Stimulated activated CD8-positive, alpha-beta memory T cell treated with anti-CD3 and anti-CD28 coated beads, Interleukin-12 subunit alpha, Interleukin-12 subunit beta, amount 100 ng/mL, for 4 hours (primary cell): Measurements from ENCODE around the gene LGALS3.
A peak's percentile ranks its signal among the peaks of the same experiment; 100 is the strongest.

Experiments
- DNase-seq: peaks from one replicate; pipeline ENCODE4 v3.0.0-alpha.2; 2020; ENCODE audit warnings: low read depth

Gene LGALS3

DNA sequence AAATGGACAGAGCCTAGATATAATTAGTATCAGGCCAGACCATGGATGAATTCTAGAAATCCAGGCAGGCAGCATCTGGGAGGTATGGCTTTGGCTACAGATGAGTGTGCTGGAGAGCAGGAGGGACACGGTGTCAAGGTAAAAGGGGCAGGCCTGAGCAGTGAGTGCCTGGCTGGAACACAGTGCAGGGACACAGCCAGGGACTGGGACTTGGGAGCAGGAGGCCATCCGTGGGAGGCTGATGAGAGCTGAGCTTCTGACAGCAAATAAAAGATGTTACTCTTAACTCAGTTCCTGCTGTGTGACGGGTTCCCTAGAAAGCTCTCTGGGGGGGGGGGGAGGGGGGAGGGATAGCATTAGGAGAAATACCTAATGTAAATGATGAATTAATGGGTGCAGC lies 13.6 kb upstream of the LGALS3 start:
- no peak for DNase-seq

DNA sequence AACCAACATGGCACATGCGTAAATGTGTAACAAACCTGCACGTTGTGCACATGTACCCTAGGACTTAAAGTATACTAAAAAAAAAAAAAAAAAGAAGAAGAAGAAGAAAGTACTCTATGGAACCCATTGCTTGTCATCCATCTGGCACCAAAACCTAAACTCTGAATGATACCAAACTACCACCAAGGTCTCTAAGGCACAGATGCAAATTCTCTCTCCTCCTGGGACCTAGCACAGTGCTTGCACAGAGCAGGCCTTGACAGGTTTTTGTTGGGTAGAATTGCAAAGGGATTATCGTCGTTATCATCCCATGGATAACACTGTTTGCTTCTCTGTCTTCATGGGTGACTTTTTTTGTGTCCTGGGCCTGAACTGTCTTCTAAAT lies 13.2 kb upstream of the LGALS3 start:
- DNase-seq, result no peak

DNA sequence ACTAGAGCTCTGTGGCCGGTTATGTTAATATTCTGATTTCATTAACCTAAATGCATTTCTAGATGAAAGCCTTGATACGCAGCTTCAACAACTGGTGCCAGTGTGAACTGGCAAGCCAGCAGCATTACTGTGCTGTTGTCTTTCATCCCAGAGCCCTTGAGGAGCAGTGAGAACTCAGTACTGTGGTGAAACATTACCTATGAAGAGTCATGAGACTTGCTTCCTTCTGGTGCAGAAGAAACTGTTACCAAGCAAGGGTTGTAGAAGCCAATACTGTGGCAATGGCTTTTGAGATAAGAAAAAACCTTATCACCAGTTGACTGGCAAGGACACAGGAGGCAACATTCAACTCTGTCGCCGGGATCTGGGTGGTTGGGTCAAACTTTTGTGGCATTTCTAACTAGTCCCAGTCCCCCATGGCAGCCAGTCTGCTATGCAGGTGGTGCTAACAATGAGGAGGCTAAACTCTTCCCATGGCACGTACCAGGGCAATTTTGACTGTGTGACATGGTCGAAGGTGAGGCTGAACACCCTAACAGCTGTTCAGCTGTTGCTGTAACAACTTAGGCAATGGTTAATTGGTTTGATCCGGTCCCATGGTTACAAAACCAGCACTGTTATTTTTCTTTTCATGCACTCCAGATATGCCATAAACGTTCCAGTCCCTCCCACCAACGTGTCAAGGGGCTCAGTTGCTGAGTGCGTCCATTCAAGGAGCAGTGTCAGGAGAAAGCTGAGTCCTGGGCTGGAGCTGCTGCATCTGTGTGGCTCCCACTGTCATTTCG lies 12.6 kb upstream of the LGALS3 start:
- DNase-seq, result no peak

DNA sequence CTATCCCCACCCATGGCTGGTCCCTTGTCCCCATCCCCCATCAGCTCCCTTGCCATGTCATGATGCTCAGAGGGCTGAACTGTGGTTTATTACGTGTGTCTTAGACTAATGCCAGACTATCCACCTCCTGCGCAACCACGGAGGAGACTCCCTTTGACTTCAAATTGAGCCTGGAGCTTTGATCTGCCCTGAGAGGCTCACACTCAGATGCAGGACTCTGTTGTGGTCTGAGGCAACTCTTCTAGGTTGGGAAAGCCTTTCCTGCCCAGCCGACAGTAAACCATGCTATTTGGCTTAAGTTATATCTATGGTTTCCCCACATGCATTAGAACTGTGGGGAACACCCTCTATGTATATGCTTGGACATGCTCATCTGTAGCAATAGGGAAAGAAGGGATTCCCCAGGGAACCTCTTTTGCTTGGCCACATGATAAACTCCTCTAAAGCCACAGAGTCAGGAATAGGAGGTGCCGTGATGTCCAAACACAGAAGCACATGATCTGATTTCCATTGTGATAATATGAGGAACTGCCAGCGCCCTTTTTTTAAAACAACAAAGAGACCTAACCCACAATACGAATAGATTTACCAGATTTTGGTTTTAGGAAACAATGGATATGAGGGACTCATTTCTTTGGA lies 11.1 kb upstream of the LGALS3 start:
- no peak for DNase-seq

DNA sequence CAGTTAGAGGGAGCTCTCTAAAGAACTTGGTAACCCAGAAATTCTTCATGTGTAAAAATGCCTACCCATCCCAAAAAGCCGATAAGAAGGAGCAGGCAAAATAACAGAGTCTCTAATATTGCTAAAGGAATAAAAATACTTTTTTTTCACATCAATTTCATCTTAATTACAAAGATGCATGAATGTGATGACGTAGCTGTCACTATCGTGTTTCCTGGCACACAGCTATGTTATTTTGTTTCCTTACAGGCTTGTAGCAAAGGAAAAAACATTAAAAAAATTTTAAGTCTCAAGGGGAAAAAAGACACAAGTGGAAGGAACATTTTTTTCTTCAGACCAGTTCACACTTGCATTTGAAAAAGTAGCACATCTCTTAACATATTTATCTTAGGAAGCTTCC lies 10.3 kb upstream of the LGALS3 start:
- DNase-seq, result no peak

DNA sequence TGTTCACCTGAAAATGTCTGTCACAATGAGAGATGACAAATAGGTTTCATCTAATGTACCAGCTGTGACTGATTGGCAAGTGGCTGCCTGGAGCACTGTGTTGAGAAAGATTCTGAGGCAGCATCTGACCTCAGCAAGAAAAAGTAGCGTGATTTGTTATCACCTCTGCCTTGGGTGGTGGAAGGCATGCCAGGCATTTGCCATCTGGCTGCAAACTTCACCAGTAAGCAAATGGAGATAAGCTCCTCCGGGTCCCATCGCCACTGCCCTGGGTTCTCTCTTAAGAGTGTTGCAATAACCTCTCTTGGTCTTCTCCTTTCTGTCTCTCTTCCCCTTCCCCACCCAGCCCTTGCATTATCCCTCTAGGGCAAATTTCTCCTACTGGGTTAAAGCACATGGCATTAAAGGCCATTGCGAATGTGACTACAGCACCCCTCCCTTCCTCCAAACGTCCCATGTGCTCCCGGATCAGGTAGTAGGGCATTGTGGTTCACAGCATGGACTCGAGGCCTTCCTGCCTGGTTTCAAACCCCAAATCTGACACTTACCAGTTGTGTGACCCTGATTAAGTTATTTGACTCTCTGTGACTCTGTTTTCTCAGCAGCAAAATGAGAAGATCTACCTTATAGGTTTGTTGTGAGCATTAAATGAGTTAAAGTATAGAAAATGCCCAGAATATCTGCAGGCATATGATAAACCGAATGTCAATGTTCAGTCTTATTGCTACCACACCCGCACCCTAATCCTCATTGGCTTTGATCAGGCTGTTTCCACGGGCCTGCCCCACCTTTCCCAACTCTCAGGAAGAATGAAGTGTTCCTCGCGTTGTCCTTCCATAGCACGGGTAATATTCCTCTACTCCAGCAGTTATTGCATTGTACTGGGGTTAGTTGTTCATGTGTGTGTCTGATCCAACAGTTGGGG lies 8.2 kb upstream of the LGALS3 start:
- no peak for DNase-seq

DNA sequence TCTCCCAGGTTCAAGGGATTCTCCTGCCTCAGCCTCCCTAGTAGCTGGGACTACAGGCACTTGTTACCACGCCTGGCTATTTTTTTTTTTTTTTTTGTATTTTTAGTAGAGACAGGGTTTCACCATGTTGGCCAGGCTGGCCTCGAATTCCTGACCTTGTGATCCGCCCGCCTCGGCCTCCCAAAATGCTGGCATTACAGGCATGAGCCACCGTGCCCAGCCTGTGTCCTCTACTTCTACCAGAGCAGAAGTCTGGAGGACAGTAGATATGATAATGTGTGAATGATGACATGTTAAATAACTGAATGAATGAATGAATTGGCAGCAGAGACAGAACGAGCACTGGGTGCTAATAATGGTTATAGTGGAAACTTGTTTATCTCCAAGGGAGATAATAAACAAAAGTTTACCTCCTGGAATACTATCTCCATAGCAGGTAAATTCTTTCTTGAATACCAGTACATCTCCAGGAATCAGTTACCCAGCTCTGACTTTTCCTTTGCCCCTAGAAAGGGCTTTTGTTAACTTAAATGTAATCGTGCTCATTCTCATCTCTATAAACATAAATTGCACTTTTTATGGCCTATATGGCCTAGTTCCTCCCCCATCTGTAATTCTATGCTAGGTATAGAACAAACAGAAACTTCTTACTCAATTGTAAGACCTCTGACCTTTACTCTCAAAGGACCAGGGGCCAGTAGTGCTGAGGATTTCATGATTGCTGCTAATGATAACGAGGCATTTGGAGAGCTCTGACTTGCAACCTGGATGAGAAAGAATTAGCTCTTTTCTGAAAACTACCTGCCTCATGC lies 7.2 kb upstream of the LGALS3 start:
- DNase-seq, result no peak

DNA sequence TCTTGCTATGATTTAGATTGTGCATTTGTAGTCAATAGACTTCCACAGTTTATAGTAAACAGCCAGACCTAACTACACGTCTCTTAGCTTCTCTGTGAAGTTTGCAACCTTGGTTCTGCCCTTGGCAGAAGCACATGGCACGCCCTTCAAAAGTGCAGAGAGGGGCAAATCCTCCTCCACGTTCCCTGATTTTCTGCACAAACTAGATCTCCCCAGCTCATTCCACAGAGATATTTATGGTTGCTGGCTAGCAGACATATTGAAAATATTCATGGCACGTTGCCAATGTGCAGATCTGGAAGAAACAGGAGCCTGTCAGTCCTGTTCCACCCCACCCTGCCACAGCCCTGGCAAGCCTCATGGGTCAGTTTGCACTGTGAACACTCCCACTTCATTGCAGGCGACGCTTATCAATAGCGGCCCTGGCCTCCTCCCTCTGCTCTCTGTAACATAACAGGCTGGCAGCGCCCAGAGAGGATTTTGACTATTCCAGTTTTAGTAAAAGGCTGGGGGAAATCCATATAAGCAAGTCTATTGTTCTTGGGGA lies 6.5 kb upstream of the LGALS3 start:
- no peak for DNase-seq

DNA sequence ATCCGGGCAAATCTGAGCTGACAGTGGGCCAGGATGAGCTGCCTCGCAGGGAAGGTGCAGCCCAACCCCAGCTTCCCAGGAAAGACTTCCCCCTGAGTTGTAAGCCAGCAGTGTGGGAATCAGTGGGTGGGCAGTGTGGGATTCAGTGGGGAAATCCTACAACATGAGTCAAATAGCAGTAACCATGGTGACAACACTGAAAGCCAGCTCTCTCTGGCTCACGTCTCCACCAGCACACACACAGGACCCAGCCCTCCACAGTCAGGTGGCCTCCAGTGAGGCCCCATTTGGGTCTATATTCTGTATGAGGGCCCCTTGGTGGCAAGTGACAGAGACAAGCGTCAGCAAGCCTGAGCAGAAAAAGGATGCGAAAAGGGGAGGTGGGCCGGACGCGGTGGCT lies 6.0 kb upstream of the LGALS3 start:
- DNase-seq, result no peak

DNA sequence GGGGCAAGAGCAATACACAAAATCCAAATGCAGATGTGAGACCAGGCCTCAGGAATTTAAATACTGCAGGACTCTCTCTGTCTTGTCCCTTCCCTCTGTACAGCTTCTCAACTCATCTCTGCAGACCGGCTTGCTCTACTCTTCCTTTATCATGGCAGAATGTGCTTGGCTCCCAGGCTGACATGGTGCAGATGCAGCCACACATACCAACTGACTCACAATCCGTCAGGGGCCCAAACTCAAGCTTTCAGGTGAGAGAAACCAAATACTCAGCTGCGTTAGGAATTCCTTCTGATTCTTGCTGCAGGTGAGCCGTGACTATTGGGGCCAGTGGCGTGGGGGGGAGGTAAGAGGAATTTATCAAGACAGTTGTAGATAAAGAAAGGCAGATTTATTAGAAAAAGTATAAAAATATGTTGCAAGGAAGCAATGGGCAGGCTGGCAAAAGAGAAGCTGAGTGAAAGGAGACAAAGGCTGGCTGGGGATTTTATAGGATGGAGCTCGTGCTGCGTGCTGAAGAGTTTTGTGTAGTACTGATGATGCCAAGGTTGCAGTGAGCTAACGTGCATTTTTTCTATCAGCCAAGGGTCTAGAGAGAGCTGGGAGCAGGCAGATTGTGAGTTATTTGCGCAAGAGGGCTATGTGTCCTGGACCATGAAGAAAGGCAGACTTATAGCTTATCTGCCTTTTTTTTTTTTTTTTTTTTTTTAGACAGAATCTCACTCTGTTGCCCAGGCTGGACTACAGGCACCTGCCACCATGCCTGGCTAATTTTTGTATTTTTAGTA lies 5.0 kb upstream of the LGALS3 start:
- no peak for DNase-seq

DNA sequence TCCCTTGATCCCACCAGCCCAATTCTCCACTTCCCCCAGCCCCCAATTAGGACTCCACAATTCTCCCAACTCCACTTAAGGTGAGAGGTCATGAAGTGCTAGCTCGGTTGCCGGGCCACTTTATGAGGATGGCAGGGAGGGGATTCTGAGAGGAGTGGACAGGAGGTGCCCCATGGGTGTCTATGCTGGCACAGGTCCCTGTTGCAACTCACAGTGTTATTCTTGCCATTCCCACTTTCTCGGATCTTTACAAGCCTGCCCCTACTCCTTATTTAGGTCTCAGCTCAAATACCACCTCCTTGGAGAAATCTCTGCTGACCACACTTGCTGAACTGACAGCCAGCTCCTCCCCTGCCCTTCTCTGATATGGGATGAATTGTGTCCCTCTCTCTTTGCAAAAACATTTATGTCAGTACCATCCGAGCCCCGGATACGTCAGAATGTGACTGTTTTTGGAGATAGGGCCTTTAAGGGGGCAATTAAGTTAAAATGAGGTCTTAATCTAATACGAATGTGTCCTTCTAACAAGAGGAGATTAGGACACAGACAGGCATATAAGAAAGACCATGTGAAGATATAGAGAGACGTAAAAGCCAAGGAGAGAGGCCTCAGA lies 4.2 kb upstream of the LGALS3 start:
- DNase-seq, result no peak

DNA sequence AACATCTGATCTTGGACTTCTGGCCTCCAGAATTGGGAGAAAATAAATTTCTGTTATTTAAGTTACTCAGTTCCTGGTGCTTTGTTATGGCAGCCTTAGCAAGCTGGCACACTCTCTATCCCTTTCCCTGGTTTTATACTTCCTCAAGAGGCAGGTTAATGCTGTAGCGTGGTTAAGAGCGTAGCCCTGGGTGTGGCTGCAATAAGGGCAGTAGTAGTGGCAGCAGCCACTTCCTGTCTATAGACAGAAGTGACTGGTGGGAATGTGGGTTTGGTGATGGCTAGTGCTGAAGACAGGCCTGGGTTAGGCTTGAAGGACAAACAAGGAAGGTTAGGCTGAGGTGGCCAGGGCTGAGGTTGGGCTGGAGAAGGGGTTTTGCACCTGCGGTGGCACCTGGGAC lies 3.6 kb upstream of the LGALS3 start:
- DNase-seq, result no peak

DNA sequence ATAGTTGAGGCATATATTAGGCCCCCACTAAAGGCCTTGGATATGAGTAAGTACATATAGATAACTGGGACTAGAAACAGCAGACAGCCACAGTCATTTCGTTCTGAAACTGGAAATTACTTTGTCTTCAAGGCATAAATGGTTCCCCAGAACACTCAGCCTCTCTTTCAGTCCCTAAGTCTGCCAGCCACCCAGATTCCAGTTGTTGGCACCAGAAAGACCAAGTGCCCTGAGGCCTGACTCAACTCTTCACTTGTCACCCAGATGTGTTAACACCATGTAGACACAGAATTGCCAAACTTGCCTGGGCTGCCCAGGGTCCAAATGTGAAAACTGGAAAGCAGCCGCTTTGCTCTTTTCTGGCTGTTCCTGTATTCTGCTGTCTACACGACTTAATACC lies 3.0 kb upstream of the LGALS3 start:
- DNase-seq, result no peak

DNA sequence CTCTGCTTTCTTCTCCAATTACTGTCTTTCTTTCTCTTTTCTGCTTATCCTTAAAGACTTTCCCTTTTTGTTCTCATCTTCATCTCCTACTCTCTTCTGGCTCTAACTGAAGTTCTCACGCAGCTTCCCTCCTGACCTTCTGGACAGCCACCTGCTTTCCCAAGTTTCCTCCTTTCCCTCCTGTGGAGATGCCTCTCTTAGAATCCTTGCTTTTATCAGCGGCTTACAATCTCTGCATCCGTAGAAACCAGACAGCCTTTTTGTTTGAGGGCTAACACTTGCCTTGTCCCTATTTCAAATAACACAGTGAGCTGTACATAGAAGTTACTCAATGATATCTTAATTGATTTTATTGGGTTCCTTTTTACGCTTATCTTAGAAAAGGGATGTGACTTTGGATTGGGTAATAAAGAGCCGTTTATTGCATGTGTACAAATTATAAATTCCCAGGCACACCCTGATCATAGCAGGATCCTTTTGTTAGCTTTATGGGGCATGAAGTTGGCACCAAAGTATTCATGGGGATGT lies 2.1 kb upstream of the LGALS3 start:
- DNase-seq, result no peak

DNA sequence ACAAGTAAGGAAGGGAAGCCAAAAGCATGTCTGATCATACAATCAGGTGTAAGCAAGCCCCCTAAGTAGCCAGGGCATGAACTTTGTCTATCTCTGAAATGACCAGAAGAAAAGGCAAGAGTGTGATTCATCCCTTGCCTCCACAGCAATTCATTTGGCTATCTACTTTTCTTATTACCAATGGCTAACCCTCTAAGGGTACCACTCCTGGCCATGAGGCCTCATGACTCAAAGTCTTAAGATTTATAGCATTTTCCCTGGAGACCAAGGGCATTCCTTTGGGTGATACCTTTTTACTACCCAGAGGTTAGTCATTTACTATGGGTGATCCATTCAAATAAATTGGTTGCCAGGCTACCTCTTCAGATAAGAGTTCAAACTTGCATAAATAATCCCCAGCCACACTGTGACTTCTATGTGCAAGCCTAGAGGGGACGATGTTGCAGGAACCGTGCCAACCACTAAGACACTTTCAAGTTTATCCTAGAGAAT lies 1.5 kb upstream of the LGALS3 start:
- DNase-seq, result no peak

DNA sequence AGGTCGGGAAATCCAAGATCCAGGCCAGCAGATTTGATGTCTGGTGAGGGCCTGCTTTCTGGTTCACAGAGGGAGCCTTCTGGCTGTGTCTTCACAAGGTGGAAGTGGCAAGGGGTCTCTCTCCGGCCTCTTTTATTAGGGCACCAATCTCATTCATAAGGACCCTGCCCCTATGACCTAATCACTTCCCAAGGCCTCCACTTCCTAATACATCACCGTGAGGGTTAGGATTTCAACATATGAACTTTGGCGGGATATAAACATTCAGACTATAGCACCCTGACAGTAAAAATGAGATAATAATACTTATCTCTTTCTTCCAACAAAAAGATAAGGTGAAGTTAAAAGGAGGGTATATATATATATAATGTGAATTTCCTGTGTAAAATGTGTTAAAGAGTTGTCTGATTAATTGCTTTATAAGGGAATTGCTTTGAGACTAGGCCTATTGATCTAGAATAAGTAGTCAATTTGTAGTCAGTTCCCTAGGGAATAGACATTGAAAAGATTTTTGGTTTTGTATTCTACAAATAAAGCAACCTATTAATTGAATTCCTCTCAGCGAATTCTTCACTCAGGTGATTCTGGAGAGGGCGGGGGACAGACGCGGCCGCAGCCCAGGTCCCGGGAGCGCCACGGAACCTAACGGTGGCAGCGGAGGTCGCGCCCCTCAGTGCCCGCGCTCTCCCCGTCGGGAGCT lies 516 bp upstream of the LGALS3 start:
- no peak for DNase-seq

DNA sequence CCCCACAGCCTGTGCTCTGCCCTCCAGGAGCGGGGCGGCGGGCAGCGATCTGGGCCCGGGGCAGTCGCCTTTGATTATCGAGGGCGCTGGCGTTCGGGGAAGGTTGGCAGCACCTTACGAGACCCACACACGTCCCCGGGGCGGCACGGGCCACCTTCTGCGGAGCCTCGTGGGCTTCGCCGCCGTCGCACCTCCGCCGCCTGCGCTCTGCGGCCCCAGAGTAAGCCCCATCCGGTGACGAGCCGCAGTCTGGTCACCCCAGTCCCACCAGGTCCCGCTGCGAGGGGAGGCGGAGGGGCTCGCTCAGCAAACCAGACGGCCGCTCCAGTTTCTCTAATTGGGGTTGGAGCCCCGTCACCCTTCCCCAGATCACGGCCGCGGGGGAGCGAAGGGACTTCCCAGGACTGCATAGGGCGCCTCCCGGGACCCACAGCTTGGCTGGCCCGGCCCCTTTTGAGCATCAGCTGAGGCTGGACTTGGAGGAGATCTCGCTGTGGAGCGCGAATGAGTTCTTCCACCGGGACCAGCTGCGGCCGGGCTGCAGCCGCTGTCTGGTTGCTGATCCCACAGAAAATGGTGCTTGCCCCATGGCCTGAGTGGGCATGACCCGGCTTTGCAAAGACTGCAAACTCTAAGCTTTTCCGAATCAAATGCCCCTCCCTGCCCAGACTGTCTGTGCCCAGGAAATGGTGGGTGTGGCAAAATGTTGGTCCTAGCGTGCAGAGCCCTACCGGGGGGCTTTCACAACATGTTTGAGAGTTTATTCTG lies 560 bp downstream of the LGALS3 start:
- DNase-seq, result peak; percentile 31

DNA sequence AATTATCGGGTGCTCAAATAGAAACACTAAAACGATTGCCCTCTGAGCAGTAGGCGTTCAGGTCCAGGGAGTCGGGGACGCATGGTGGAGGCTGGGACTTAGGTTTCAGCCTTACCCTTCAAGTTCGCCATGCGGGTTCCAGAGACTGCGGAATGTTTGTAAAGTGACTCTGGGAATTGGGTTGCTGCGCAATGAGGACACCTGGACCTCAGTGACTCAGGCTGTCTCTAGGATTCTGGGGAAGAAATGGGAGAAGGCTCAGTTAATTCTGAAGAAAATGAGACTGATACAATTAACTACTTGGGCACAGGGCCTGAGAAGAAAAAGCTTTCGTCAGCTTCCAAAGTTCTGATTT lies 1.1 kb downstream of the LGALS3 start:
- no peak for DNase-seq
